GM12878 (cell line): ENCODE results near the gene SRF. TPM values are rescaled to one million over a fixed set of nuclear protein-coding genes. Genes with fewer than 3 reads are reported as not detected.

Experiments
- ATAC-seq: fragments of 200-7000 bp; cut with Tn5 transposase; 3 replicates; pipeline ENCODE4 v1.9.1; 2020; ENCODE audit warnings: mild to moderate bottlenecking, moderate library complexity
- BruUV-seq: library from RNA; stranded (reverse); fragments of 400-500 nt; replicated peaks from 2 replicates; lab custom pipeline; 2021; lab: Mats Ljungman, UMichigan
- CTCF ChIA-PET: fragments of 300-600 bp; sonication (Branson Sonifier 250); formaldehyde crosslinking; extraction: SDS; loops from one replicate; lab custom pipeline; 2021; ENCODE audit warnings: inconsistent platforms; lab: Yijun Ruan, JAX
- POLR2A ChIA-PET: fragments of 350-600 bp; formaldehyde crosslinking; extraction: SDS; loops from one replicate; lab custom pipeline; 2021; ENCODE audit warnings: inconsistent platforms; lab: Charles Lee
- RAD21 ChIA-PET: fragments of 300-600 bp; sonication (Branson Sonifier 250); formaldehyde crosslinking; loops from one replicate; lab custom pipeline; 2023; ENCODE audit warnings: antibody characterized with exemption; ENCODE audit not compliant: unreplicated experiment; lab: Charles Lee
- SMC1A ChIA-PET: fragments of 300-600 bp; sonication (Branson Sonifier 250); formaldehyde crosslinking; loops from one replicate; lab custom pipeline; 2023; ENCODE audit not compliant: unreplicated experiment, uncharacterized antibody; lab: Charles Lee
- DNase-seq: peaks from one replicate; pipeline ENCODE4 v3.0.0-alpha.2; 2011; ENCODE audit warnings: low read depth, low spot score
- FAIRE-seq: peaks from 3 replicates; lab custom pipeline; 2011; peaks lifted over from hg19 to GRCh38; lab: Jason Lieb, UNC
- H2AFZ ChIP-seq: 2 replicates; pipeline ENCODE4 v1.6.0; 2011; ENCODE audit warnings: low read depth, low read length, control low read depth; ENCODE audit not compliant: control insufficient read depth
- H3K27ac ChIP-seq: 2 replicates; pipeline ENCODE4 v1.5.1; 2011; ENCODE audit warnings: control low read depth; ENCODE audit not compliant: control insufficient read depth, insufficient read depth
- H3K27me3 ChIP-seq, 2 experiments: replicated peaks in 1 of 2; 2 replicates each; pipeline versions ENCODE4 v1.6.0 to v1.6.1; 2011; ENCODE audit warnings: low read length in 1 of 2; ENCODE audit not compliant: control insufficient read depth in 2 of 2, insufficient read depth in 2 of 2
- H3K36me3 ChIP-seq, 2 experiments: 2 replicates each; pipeline ENCODE4 v1.5.1; 2011; ENCODE audit warnings: low read length in 1 of 2; ENCODE audit not compliant: control insufficient read depth in 2 of 2, insufficient read depth in 2 of 2
- H3K4me1 ChIP-seq: 2 replicates; pipeline ENCODE4 v1.6.1; 2011; ENCODE audit warnings: mild to moderate bottlenecking, low read length, moderate library complexity, mixed read lengths; ENCODE audit not compliant: control insufficient read depth, insufficient read depth
- H3K4me2 ChIP-seq: 2 replicates; pipeline ENCODE4 v1.6.0; 2011; ENCODE audit warnings: control low read depth; ENCODE audit not compliant: control insufficient read depth, insufficient read depth
- H3K4me3 ChIP-seq: fragments of 200-600 bp; sonication (generic); 2 replicates; pipeline ENCODE4 v1.5.1; 2016
- H3K79me2 ChIP-seq: 2 replicates; pipeline ENCODE4 v1.6.0; 2011; ENCODE audit warnings: low read length; ENCODE audit not compliant: control insufficient read depth, insufficient read depth
- H3K9ac ChIP-seq: 2 replicates; pipeline ENCODE4 v1.8.0; 2011; ENCODE audit warnings: low read length, control low read depth, mixed read lengths; ENCODE audit not compliant: control insufficient read depth, insufficient read depth
- H3K9me3 ChIP-seq: replicated peaks from 3 replicates; pipeline ENCODE4 v1.5.1; 2011; ENCODE audit warnings: mild to moderate bottlenecking, low read length; ENCODE audit not compliant: control insufficient read depth, insufficient read depth
- H4K20me1 ChIP-seq: 2 replicates; pipeline ENCODE4 v1.6.0; 2011; ENCODE audit not compliant: control insufficient read depth, insufficient read depth
- CBFB ChIP-seq: IDR thresholded peaks from 2 replicates; pipeline ENCODE4 v1.6.1; 2016; ENCODE audit warnings: antibody characterized with exemption, low read depth
- DPF2 ChIP-seq: fragments of 450-650 bp; IDR thresholded peaks from 2 replicates; pipeline ENCODE4 v1.6.1; 2017; ENCODE audit warnings: mild to moderate bottlenecking
- MXI1 ChIP-seq: fragments of 150-350 bp; IDR thresholded peaks from 2 replicates; pipeline ENCODE4 v1.6.1; 2011; ENCODE audit warnings: low read depth, mild to moderate bottlenecking, inconsistent platforms, low read length, improper control_type of control experiment
- MYB ChIP-seq: fragments of 150-350 bp; IDR thresholded peaks from 2 replicates; pipeline ENCODE4 v1.6.1; 2014; ENCODE audit warnings: mild to moderate bottlenecking, low read depth, low read length, borderline replicate concordance
- NFYB ChIP-seq: IDR thresholded peaks from 2 replicates; pipeline ENCODE4 v1.6.1; 2011; ENCODE audit warnings: low read depth, mild to moderate bottlenecking, low read length, improper control_type of control experiment, moderate library complexity; ENCODE audit not compliant: insufficient read depth
- NR2C1 ChIP-seq: fragments of 450-650 bp; IDR thresholded peaks from 2 replicates; pipeline ENCODE4 v1.6.1; 2017; ENCODE audit warnings: antibody characterized with exemption, mild to moderate bottlenecking, moderate library complexity
- WGBS: methylation state at CpG from one replicate; pipeline ENCODE4 v1.1.6; 2016; ENCODE audit warnings: low lambda C conversion rate; ENCODE audit not compliant: insufficient replicate concordance, insufficient coverage; ENCODE audit errors: missing lambda C conversion rate; 5-methylcytosine and 5-hydroxymethylcytosine counted together
- in situ Hi-C: fragments of 300-500 bp; cut with MboI; formaldehyde crosslinking; loops from 9 replicates; pipeline ENCODE4 v1.14.3; 2018; ENCODE audit warnings: mixed read lengths
- intact Hi-C: fragments of 100-400 bp; cut with micrococcal nuclease; formaldehyde crosslinking; loops from one replicate; pipeline ENCODE4 v1.14.2; 2022; ENCODE audit not compliant: unreplicated experiment
- polyA plus RNA-seq, 11 experiments: library from polyadenylated mRNA; depleted of rRNA in 4 of 11; unstranded in 6 of 11; stranded (reverse) in 5 of 11; fragments of >200 nt; fragmentation: Nextera tagmentation in 4 of 11; fragmentation: Illumina TruSeq in 1 of 11; extraction: Ambion mirVana in 4 of 11; extraction: Trizol in 1 of 11; gene quantifications; 1 replicate in 1 of 11; 2 replicates in 10 of 11; pipeline versions ENCODE4 v1.2.1 to v1.2.3, GENCODE V29; 2011 to 2016; ENCODE audit warnings: inconsistent platforms in 2 of 11, missing spikeins in 2 of 11, low read depth in 1 of 11
- total RNA-seq, 4 experiments: library from RNA; depleted of rRNA in 3 of 4; stranded (reverse); fragments of >200 nt in 3 of 4; fragmentation: Illumina TruSeq in 1 of 4; extraction: Trizol in 1 of 4; gene quantifications; 2 replicates each; pipeline versions ENCODE4 v1.2.1 to v1.2.3, GENCODE V29; 2013 to 2021
- TF ChIP-seq, protein P1 (sequence below): fragments of 450-650 bp; IDR thresholded peaks from 2 replicates; pipeline ENCODE4 v1.6.1; 2017; ENCODE audit warnings: mild to moderate bottlenecking, low read depth, inconsistent platforms; ENCODE audit not compliant: poor library complexity, severe bottlenecking
- TF ChIP-seq, protein P2 (sequence below): fragments of 450-650 bp; formaldehyde crosslinking; IDR thresholded peaks from 2 replicates; pipeline ENCODE4 v1.5.0; 2022; ENCODE audit warnings: mild to moderate bottlenecking, missing genetic modification characterization

The SRF gene
- total and polyA plus RNA-seq, 10 of the 15 experiments (the other 5 are each of a cell fraction or from before 2014, with no cell fraction given) = 2.3 to 56.3 (median 28.2) TPM

DNA sequence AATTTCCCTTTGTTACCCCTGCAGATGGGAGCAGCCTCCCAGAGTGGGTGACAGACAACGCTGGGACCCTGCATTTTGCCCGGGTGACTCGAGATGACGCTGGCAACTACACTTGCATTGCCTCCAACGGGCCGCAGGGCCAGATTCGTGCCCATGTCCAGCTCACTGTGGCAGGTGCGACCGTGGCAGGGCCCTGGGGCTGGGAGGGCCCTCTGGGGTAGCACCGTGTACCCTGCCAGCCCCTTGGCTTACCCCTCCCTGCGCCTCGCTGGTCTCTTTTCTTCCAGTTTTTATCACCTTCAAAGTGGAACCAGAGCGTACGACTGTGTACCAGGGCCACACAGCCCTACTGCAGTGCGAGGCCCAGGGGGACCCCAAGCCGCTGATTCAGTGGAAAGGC is 29.4 kb upstream of the SRF start:
- Histone ChIP-seq H4K20me1 (no peaks in the 10 kb centered on the region), H3K9ac (no peak overlapping the region), H3K36me3 (no peaks in the 10 kb centered on the region), H3K27me3 (no peaks in the 10 kb centered on the region; a peak in 1 of 4 replicates), H3K27ac (no peak overlapping the region), H3K79me2 (no peaks in the 10 kb centered on the region), H3K9me3 (no peaks in the 10 kb centered on the region), H3K4me2 (no peak overlapping the region), H3K4me1 (no peaks in the 10 kb centered on the region), H2AFZ (no peak overlapping the region), H3K4me3 (no peak overlapping the region)
- RAD21 ChIA-PET = interaction anchor here (0.8 to 1.1 kb wide), 2 partner anchors 47 to 236 kb away, joined by 3 read pairs; no protein-coding TSS in a partner anchor
- TF ChIP-seq, protein P1, sequence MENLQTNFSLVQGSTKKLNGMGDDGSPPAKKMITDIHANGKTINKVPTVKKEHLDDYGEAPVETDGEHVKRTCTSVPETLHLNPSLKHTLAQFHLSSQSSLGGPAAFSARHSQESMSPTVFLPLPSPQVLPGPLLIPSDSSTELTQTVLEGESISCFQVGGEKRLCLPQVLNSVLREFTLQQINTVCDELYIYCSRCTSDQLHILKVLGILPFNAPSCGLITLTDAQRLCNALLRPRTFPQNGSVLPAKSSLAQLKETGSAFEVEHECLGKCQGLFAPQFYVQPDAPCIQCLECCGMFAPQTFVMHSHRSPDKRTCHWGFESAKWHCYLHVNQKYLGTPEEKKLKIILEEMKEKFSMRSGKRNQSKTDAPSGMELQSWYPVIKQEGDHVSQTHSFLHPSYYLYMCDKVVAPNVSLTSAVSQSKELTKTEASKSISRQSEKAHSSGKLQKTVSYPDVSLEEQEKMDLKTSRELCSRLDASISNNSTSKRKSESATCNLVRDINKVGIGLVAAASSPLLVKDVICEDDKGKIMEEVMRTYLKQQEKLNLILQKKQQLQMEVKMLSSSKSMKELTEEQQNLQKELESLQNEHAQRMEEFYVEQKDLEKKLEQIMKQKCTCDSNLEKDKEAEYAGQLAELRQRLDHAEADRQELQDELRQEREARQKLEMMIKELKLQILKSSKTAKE = no peak
- TF ChIP-seq, protein P2, sequence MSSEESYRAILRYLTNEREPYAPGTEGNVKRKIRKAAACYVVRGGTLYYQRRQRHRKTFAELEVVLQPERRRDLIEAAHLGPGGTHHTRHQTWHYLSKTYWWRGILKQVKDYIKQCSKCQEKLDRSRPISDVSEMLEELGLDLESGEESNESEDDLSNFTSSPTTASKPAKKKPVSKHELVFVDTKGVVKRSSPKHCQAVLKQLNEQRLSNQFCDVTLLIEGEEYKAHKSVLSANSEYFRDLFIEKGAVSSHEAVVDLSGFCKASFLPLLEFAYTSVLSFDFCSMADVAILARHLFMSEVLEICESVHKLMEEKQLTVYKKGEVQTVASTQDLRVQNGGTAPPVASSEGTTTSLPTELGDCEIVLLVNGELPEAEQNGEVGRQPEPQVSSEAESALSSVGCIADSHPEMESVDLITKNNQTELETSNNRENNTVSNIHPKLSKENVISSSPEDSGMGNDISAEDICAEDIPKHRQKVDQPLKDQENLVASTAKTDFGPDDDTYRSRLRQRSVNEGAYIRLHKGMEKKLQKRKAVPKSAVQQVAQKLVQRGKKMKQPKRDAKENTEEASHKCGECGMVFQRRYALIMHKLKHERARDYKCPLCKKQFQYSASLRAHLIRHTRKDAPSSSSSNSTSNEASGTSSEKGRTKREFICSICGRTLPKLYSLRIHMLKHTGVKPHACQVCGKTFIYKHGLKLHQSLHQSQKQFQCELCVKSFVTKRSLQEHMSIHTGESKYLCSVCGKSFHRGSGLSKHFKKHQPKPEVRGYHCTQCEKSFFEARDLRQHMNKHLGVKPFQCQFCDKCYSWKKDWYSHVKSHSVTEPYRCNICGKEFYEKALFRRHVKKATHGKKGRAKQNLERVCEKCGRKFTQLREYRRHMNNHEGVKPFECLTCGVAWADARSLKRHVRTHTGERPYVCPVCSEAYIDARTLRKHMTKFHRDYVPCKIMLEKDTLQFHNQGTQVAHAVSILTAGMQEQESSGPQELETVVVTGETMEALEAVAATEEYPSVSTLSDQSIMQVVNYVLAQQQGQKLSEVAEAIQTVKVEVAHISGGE (CRISPR knock-in tag) = no peak
- TF ChIP-seq DPF2 = no peak
- TF ChIP-seq NFYB = no peak
- no peak for TF ChIP-seq CBFB
- TF ChIP-seq MYB = no peak
- TF ChIP-seq MXI1 = no peak
- no peak for TF ChIP-seq NR2C1
- CTCF ChIA-PET = no interaction called here
- BruUV-seq = no TSS peak
- SMC1A ChIA-PET = interaction anchor here (3.0 kb wide), 1 partner anchor 240 kb away, joined by 19 read pairs; no protein-coding TSS in a partner anchor
- DNase-seq (no peak), FAIRE-seq (no peak), ATAC-seq (no peak)
- WGBS = 54% methylated on average over 16 of the region's 16 CpGs
- intact Hi-C loops = no loop called here
- POLR2A ChIA-PET = no interaction called here
- in situ Hi-C loops = loop anchor here (5.0 kb wide), 1 partner anchor 234 kb away; no protein-coding TSS in a partner anchor
